Colonic mucosa (tissue), 4 donors: ENCODE data around the gene ARHGAP4. TPM values are rescaled to one million over a fixed set of nuclear protein-coding genes. Genes with fewer than 3 reads are reported as not detected.

Experiments
- DNase-seq: peaks from one replicate; pipeline ENCODE4 v3.0.0-alpha.2; 2020
- H3K27ac ChIP-seq: fragments of 200-600 bp; one replicate; pipeline ENCODE4 v1.8.0; 2021
- H3K27me3 ChIP-seq: fragments of 200-600 bp; one replicate; pipeline ENCODE4 v1.8.0; 2021
- H3K36me3 ChIP-seq: fragments of 200-600 bp; one replicate; pipeline ENCODE4 v1.8.0; 2021
- H3K4me1 ChIP-seq: fragments of 200-600 bp; one replicate; pipeline ENCODE4 v1.8.0; 2021; ENCODE audit warnings: mild to moderate bottlenecking
- H3K4me3 ChIP-seq: fragments of 200-600 bp; one replicate; pipeline ENCODE4 v1.8.0; 2021
- H3K9ac ChIP-seq, 2 donors: one replicate each; pipeline ENCODE4 v1.7.0; 2013; ENCODE audit warnings: control low read depth in 2 of 2, low read depth in 2 of 2, low read length in 2 of 2
- H3K9me3 ChIP-seq: fragments of 200-600 bp; one replicate; pipeline ENCODE4 v1.8.0; 2021
- CTCF ChIP-seq: fragments of 200-600 bp; IDR thresholded peaks from one replicate; pipeline ENCODE4 v1.8.0; 2022; ENCODE audit warnings: antibody characterized with exemption, mild to moderate bottlenecking
- intact Hi-C: fragments of 100-400 bp; cut with DNase I; formaldehyde crosslinking; loops from one replicate; pipeline ENCODE4 v1.14.1; 2022
- total RNA-seq, 2 donors: library from RNA; stranded (reverse); fragmentation: NEBNext Ultra II Directional in 1 of 2; extraction: Animal tissue kit (Norgen Biotek cat#: 25700) in 1 of 2; gene quantifications; one replicate each; pipeline ENCODE4 v1.2.1, GENCODE V29; 2021
- donor health status: healthy.
- donor health status: DM: no; HTN: no; CAD: no.
- donor health status: DM: no; HTN: no; CAD: no.

Gene ARHGAP4
- total RNA-seq, 2 donors from 2014 or later, result 19.9 to 30.0 TPM

DNA sequence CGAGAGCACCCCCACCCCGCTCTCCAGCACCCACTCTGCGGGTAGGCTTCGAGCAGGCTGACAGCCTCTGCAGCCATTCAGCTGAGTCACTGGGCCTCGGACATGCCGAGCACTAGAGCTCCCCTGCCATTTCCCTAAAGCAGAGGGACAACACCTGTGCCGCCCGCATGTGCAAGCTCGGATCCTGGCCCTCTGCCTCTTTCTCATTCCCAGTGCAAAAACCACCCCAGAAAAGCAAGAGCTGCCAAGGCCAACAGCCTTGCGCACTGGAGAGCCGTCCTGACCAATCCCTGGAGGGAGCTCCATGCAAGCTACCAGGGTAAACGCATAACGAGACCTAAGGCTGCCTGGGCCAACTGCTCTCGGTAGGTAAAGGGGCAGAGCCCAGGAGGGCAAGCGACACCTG, 40.2 kb upstream of the ARHGAP4 start:
- intact Hi-C loops, result no loop called here
- H3K9me3 ChIP-seq, result no peaks in the 10 kb centered on the region
- H3K4me3 ChIP-seq, result no peak overlapping the region
- no peak for TF ChIP-seq CTCF
- DNase-seq, result no peak
- no peak overlapping the region for H3K27ac ChIP-seq
- no peaks in the 10 kb centered on the region for H3K27me3 ChIP-seq
- H3K36me3 ChIP-seq, result no peaks in the 10 kb centered on the region
- H3K4me1 ChIP-seq, result peaks cover 4% of the 10 kb centered on the region
- H3K9ac ChIP-seq, result no peak overlapping the region

- no peak for DNase-seq
- Histone ChIP-seq H3K27me3 (no peaks in the 10 kb centered on the region), H3K27ac (no peak overlapping the region), H3K36me3 (no peaks in the 10 kb centered on the region), H3K9me3 (no peaks in the 10 kb centered on the region), H3K4me1 (peaks cover 4% of the 10 kb centered on the region), H3K4me3 (no peak overlapping the region), H3K9ac (no peak overlapping the region)
- no peak for TF ChIP-seq CTCF
- intact Hi-C loops, result no loop called here
These were observed 39.3 kb upstream of the ARHGAP4 start for GRCh38 chrX:153965406-153965805.

- H3K36me3 ChIP-seq, result peaks cover 8% of the 10 kb centered on the region
- H3K4me3 ChIP-seq, result no peak overlapping the region
- H3K27ac ChIP-seq, result no peak overlapping the region
- no peaks in the 10 kb centered on the region for H3K27me3 ChIP-seq
- H3K4me1 ChIP-seq, result peaks cover 4% of the 10 kb centered on the region
- intact Hi-C loops, result no loop called here
- no peak for TF ChIP-seq CTCF
- no peak overlapping the region for H3K9ac ChIP-seq
- H3K9me3 ChIP-seq, result no peaks in the 10 kb centered on the region
- no peak for DNase-seq
These were observed 38.0 kb upstream of the ARHGAP4 start for GRCh38 chrX:153964105-153964504.

DNA sequence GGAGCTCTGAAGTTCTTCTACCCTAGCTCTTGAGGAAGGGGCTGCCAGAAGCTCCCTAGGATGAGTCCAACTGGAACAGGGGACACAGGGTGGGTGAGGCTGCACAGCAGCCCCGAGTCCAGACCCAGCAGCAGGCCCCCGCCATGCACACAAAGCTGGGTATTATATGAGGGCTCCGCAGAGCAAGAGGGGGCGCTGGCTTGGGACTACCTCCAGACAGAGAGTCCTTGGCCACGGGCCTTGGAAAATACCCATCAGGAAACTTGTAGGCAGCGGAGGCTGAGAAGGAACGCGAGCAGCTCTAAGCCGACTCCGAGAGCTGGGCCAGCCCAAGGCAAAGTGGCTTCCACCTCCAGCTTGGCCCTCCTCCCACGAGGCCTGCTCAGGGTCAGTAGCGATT, 37.5 kb upstream of the ARHGAP4 start:
- DNase-seq, result no peak
- no peak overlapping the region for H3K4me3 ChIP-seq
- H3K36me3 ChIP-seq, result peaks cover 11% of the 10 kb centered on the region
- no peak for TF ChIP-seq CTCF
- no peak overlapping the region for H3K9ac ChIP-seq
- peaks cover 4% of the 10 kb centered on the region for H3K4me1 ChIP-seq
- H3K27ac ChIP-seq, result no peak overlapping the region
- intact Hi-C loops, result no loop called here
- H3K27me3 ChIP-seq, result no peaks in the 10 kb centered on the region
- H3K9me3 ChIP-seq, result no peaks in the 10 kb centered on the region

DNA sequence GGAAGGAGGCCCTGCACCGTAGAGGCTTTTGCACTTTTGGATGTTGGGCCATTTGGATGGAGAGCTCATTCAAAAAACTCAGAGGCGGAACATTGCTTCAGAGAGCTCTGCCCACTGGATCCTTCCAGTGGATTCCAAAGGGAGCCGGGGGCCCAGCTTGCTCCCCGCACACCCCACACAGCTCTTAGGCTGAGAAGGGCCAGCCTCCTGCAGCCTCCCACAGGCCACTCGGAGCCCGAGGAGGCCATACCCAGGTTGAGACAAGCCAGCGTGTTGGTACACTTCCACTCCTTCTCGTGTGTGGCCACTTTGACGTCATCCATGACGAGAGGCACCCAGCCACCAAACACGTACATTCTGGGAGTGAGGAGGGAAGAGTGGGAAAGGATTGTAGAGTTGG, 35.2 kb upstream of the ARHGAP4 start:
- Histone ChIP-seq H3K36me3 (peaks cover 21% of the 10 kb centered on the region), H3K9ac (no peak overlapping the region), H3K4me3 (no peak overlapping the region), H3K4me1 (no peaks in the 10 kb centered on the region), H3K9me3 (no peaks in the 10 kb centered on the region), H3K27ac (no peak overlapping the region), H3K27me3 (no peaks in the 10 kb centered on the region)
- TF ChIP-seq CTCF, result no peak
- no peak for DNase-seq
- intact Hi-C loops, result no loop called here

GRCh38 chrX:153960786-153961185, 34.7 kb upstream of the ARHGAP4 start:
- intact Hi-C loops, result no loop called here
- Histone ChIP-seq H3K27ac (no peak overlapping the region), H3K9ac (no peak overlapping the region), H3K27me3 (no peaks in the 10 kb centered on the region), H3K36me3 (peaks cover 21% of the 10 kb centered on the region), H3K4me1 (no peaks in the 10 kb centered on the region), H3K9me3 (no peaks in the 10 kb centered on the region), H3K4me3 (no peak overlapping the region)
- no peak for TF ChIP-seq CTCF
- DNase-seq, result no peak
